Neural cell (in vitro differentiated cells): Measurements from ENCODE around the gene METTL6.

Experiments used
- CTCF ChIP-seq: fragments of 450-650 bp; IDR thresholded peaks from 2 replicates; pipeline ENCODE4 v1.5.1; 2014; ENCODE audit warnings: antibody characterized with exemption, mild to moderate bottlenecking, moderate library complexity; ENCODE audit not compliant: poor library complexity, severe bottlenecking
- EP300 ChIP-seq: fragments of 450-650 bp; conservative IDR thresholded peaks from 2 replicates; pipeline ENCODE4 v1.6.1; 2014; ENCODE audit warnings: antibody characterized with exemption, mild to moderate bottlenecking, moderate library complexity; ENCODE audit not compliant: poor library complexity, severe bottlenecking
- EZH2 ChIP-seq: fragments of 200-600, 300-800 bp; shearing (Covaris generic), sonication (generic); IDR thresholded peaks from 2 replicates; pipeline ENCODE4 v1.6.1; 2014; ENCODE audit warnings: antibody characterized with exemption, low read length, borderline replicate concordance, mild to moderate bottlenecking; ENCODE audit not compliant: insufficient read depth, poor library complexity, severe bottlenecking
- POLR2AphosphoS5 ChIP-seq: IDR thresholded peaks from 2 replicates; pipeline ENCODE4 v1.6.1; 2012
- RAD21 ChIP-seq: fragments of 450-650 bp; conservative IDR thresholded peaks from 2 replicates; pipeline ENCODE4 v1.6.1; 2014; ENCODE audit warnings: antibody characterized with exemption, mild to moderate bottlenecking, moderate library complexity
- REST ChIP-seq: IDR thresholded peaks from 2 replicates; pipeline ENCODE4 v1.6.1; 2012; ENCODE audit warnings: borderline replicate concordance
- SMC3 ChIP-seq: fragments of 450-650 bp; conservative IDR thresholded peaks from 2 replicates; pipeline ENCODE4 v1.6.1; 2014; ENCODE audit warnings: antibody characterized with exemption, mild to moderate bottlenecking, moderate library complexity; ENCODE audit not compliant: poor library complexity
- TAF1 ChIP-seq: IDR thresholded peaks from 2 replicates; pipeline ENCODE4 v1.6.1; 2012; ENCODE audit warnings: low read depth

GRCh38 chr3:15403965-15404364 is 23.4 kb downstream of the METTL6 start:
- no peak for TF ChIP-seq POLR2AphosphoS5
- TF ChIP-seq CTCF = no peak
- TF ChIP-seq EZH2 = no peak
- no peak for TF ChIP-seq RAD21
- TF ChIP-seq REST = no peak
- no peak for TF ChIP-seq EP300
- no peak for TF ChIP-seq TAF1
- TF ChIP-seq SMC3 = no peak
